Suprapubic skin (tissue), 4 donors: ENCODE results near the gene ZBTB48. TPM values are rescaled to one million over a fixed set of nuclear protein-coding genes. Genes with fewer than 3 reads are reported as not detected.
A peak's percentile ranks its signal among the peaks of the same experiment; 100 is the strongest.
"Not testable (repeated sequence)": the region's sequence is repeated elsewhere in the genome, so short reads cannot be mapped to it uniquely, and the experiment has no call there.

Experiments used
- DNase-seq, 2 donors: peaks; one replicate each; pipeline ENCODE4 v3.0.0-alpha.2; 2019; ENCODE audit warnings: low spot score in 2 of 2
- H3K27ac ChIP-seq: fragments of 200-600 bp; sonication (generic); one replicate; pipeline ENCODE4 v1.5.1; 2019
- H3K27me3 ChIP-seq: fragments of 200-600 bp; sonication (generic); one replicate; pipeline ENCODE4 v1.5.1; 2019
- H3K36me3 ChIP-seq: fragments of 200-600 bp; sonication (generic); one replicate; pipeline ENCODE4 v1.5.1; 2019
- H3K4me1 ChIP-seq: fragments of 200-600 bp; sonication (generic); one replicate; pipeline ENCODE4 v1.5.1; 2019
- H3K4me3 ChIP-seq: fragments of 200-600 bp; sonication (generic); one replicate; pipeline ENCODE4 v1.5.1; 2019; ENCODE audit warnings: mild to moderate bottlenecking
- H3K9me3 ChIP-seq: fragments of 200-600 bp; sonication (generic); one replicate; pipeline ENCODE4 v1.5.1; 2019
- EP300 ChIP-seq: sonication (generic); formaldehyde crosslinking; IDR thresholded peaks from one replicate; pipeline ENCODE4 v1.6.1; 2017; ENCODE audit warnings: antibody characterized with exemption
- POLR2A ChIP-seq, 2 donors: fragments of 450-650 bp; IDR thresholded peaks; one replicate each; pipeline ENCODE4 v1.6.1; 2017; ENCODE audit warnings: antibody characterized with exemption in 2 of 2, mild to moderate bottlenecking in 2 of 2, moderate library complexity in 2 of 2
- POLR2AphosphoS5 ChIP-seq, 3 donors: sonication (generic); formaldehyde crosslinking; IDR thresholded peaks; one replicate each; pipeline ENCODE4 v1.6.1; 2017; ENCODE audit warnings: antibody characterized with exemption in 3 of 3
- WGBS: methylation state at CpG from one replicate; pipeline ENCODE4 v1.1.5; 2018; 5-methylcytosine and 5-hydroxymethylcytosine counted together
- total RNA-seq, 4 donors: library from RNA; depleted of rRNA; stranded (reverse); fragments of >200 nt; gene quantifications; one replicate each; pipeline ENCODE4 v1.1.0, GENCODE V29; 2016
- TF ChIP-seq, protein P1 (sequence below), 2 donors: fragments of 200-600 bp in 1 of 2; fragments of 450-650 bp in 1 of 2; sonication (generic) in 1 of 2; IDR thresholded peaks; one replicate each; pipeline ENCODE4 v1.5.1; 2016 to 2019; ENCODE audit warnings: antibody characterized with exemption in 2 of 2, mild to moderate bottlenecking in 1 of 2, moderate library complexity in 1 of 2

The ZBTB48 gene
- total RNA-seq, 4 donors from 2014 or later = 17.8 to 26.7 (median 21.6) TPM

DNA sequence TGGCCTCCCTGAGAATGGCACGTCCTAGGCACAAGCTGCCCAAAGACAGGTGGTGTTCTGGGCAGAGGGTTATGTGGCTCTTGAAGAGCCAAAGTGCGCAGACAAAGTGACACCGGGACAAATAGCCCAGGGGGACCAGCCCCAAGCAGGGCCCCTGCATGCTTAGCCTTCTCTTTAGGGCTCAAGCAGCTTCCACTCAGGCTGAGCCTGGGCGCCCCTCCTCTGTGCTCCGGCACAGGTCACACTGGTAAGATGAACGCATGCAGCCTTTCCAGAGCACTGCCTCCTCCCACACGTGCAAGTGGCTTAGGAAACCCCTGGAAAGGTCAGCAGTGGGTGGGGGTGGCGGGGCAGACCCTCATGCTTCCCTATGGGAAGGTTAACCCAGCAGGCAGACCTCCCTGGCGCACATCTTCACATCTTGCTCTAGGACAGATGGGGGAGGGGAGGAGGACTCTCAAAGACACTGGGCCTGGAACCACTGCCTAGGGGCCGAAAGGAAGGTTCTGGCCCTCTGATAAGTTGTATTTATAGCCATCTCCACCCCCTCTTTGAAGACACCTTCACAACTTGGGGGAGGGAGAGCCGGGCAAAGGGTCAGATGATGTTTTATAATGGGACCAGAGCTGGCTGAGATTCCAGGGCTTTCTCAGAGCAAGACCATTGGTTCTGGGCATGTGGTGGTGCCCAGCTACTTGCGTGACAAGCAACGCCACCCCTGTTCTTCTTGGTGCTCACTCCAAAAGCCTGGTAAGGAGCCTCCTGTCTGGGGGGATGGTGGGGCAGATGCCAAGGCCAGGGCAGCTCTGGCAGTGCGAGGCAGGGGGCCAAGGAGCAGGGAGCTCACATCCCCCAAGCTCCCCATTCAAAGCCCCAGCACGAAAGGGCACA is 17.3 kb downstream of the ZBTB48 start:
- Histone ChIP-seq H3K36me3 (peaks cover 68% of the 10 kb centered on the region), H3K9me3 (no peaks in the 10 kb centered on the region), H3K4me3 (peak overlapping the region; percentile 98), H3K27me3 (no peaks in the 10 kb centered on the region), H3K4me1 (peaks cover 49% of the 10 kb centered on the region), H3K27ac (peak overlapping the region; percentile 28)
- DNase-seq = no peak
- no peak for TF ChIP-seq POLR2A (IDR thresholded peaks at IDR 0.05)
- TF ChIP-seq, protein P1, sequence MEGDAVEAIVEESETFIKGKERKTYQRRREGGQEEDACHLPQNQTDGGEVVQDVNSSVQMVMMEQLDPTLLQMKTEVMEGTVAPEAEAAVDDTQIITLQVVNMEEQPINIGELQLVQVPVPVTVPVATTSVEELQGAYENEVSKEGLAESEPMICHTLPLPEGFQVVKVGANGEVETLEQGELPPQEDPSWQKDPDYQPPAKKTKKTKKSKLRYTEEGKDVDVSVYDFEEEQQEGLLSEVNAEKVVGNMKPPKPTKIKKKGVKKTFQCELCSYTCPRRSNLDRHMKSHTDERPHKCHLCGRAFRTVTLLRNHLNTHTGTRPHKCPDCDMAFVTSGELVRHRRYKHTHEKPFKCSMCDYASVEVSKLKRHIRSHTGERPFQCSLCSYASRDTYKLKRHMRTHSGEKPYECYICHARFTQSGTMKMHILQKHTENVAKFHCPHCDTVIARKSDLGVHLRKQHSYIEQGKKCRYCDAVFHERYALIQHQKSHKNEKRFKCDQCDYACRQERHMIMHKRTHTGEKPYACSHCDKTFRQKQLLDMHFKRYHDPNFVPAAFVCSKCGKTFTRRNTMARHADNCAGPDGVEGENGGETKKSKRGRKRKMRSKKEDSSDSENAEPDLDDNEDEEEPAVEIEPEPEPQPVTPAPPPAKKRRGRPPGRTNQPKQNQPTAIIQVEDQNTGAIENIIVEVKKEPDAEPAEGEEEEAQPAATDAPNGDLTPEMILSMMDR (IDR thresholded peaks at IDR 0.05) = no peak
- no peak for TF ChIP-seq POLR2AphosphoS5 (IDR thresholded peaks at IDR 0.05)
- no peak for TF ChIP-seq EP300
- WGBS = 63% methylated on average over 12 of the region's 15 CpGs

DNA sequence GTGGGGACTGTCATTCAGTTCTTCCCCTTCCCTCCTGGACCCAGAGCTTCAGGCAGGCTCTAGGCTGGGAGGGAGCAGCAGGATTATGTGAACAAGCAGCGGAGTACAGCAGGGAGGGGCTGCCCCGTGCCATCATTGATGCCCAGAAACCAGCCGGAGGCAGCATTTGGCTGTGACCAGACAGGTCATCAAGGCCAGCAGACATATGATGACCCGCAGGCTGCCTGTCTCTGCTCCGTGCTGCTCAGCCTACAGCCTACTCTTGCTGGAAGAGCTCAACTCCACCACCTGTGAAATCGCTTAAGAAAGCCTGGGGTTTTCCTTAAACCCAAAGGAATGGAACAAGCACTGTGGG is 18.0 kb downstream of the ZBTB48 start:
- H3K36me3 ChIP-seq = peaks cover 62% of the 10 kb centered on the region

DNA sequence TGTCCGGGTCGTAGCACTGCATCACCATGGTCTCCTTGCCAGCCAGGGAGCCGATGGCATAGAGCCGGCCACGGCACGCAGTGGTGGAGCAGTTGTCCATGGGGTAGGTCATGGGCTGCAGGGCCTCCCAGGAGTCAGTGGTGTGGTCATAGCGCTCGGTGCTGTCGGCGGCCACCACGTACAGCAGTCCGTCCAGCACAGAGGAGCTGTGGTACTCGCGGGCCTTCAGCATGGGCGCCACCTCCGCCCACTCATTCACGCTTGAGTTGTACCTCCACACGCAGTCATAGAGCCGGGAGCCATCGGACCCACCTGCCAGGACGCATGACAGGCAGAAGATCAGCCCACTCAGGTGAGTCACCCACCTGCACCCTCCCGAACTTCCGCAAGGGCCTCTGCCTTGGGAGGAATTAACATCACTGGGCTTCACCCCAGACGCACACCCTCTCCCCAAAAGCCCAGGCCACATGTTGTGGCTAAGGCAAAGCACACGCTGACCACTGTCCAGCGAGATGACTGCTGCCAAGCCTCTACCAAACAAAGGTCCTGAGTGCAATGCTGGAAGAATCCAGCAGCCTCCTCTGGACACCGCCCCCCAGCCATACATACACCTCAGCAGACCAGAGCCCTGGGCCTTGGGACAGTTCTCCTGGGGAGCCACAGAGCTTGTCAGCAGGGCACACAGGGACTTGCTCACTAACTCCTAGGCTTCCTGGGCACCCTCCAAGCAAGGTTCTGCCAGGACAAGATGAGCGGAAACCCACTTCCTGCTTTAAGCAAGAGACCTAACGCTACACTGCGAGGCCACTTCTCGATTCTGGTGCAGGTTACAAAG is 19.6 kb downstream of the ZBTB48 start:
- Histone ChIP-seq H3K4me1 (peaks cover 58% of the 10 kb centered on the region), H3K36me3 (peaks cover 46% of the 10 kb centered on the region), H3K27ac (peak overlapping the region; percentile 99), H3K27me3 (no peaks in the 10 kb centered on the region), H3K9me3 (no peaks in the 10 kb centered on the region), H3K4me3 (peak overlapping the region; percentile 98)
- DNase-seq = no peak
- 46% methylated on average over 20 of the region's 31 CpGs for WGBS
- TF ChIP-seq, protein P1 (IDR thresholded peaks at IDR 0.05) = peak in 1 of 2 donors; percentile 13
- no peak for TF ChIP-seq EP300
- TF ChIP-seq POLR2A (IDR thresholded peaks at IDR 0.05) = no peak
- TF ChIP-seq POLR2AphosphoS5 (IDR thresholded peaks at IDR 0.05) = no peak

More for the DNA sequence above, 18.0 kb downstream of the ZBTB48 start:
- H3K4me3 ChIP-seq = peak overlapping the region; percentile 98
- DNase-seq = no peak
- 53% methylated on average over 6 of the region's 6 CpGs for WGBS
- H3K4me1 ChIP-seq = peaks cover 48% of the 10 kb centered on the region
- H3K27ac ChIP-seq = peak overlapping the region; percentile 28
- TF ChIP-seq POLR2A (IDR thresholded peaks at IDR 0.05) (no peak), EP300 (no peak), POLR2AphosphoS5 (IDR thresholded peaks at IDR 0.05) (no peak)
- TF ChIP-seq, protein P1 (IDR thresholded peaks at IDR 0.05) = no peak
- H3K27me3 ChIP-seq = no peaks in the 10 kb centered on the region
- no peaks in the 10 kb centered on the region for H3K9me3 ChIP-seq

DNA sequence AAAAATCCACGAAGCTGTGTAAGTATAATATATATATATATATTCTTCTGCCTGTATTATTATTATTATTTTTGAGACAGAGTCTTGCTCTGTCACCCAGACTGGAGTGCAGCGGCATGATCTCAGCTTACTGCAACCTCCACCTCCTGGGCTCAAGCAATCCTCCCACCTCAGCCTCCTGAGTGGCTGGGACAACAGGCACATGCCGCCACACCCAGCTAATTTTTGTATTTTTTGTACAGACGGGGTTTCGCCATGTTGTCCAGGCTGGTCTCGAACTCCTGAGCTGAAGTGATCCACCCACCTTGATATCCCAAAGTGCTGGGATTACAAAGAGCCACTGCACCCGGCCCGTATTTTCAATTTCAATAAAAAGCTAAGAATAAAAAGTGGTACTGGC is 20.2 kb downstream of the ZBTB48 start:
- peaks cover 39% of the 10 kb centered on the region for H3K36me3 ChIP-seq
- WGBS = 51% methylated on average over 8 of the region's 8 CpGs
- H3K27me3 ChIP-seq, H3K9me3 ChIP-seq, DNase-seq: not testable (repeated sequence)
- peak overlapping the region; percentile 99 for H3K27ac ChIP-seq
- peaks cover 64% of the 10 kb centered on the region for H3K4me1 ChIP-seq
- peak overlapping the region; percentile 98 for H3K4me3 ChIP-seq

DNA sequence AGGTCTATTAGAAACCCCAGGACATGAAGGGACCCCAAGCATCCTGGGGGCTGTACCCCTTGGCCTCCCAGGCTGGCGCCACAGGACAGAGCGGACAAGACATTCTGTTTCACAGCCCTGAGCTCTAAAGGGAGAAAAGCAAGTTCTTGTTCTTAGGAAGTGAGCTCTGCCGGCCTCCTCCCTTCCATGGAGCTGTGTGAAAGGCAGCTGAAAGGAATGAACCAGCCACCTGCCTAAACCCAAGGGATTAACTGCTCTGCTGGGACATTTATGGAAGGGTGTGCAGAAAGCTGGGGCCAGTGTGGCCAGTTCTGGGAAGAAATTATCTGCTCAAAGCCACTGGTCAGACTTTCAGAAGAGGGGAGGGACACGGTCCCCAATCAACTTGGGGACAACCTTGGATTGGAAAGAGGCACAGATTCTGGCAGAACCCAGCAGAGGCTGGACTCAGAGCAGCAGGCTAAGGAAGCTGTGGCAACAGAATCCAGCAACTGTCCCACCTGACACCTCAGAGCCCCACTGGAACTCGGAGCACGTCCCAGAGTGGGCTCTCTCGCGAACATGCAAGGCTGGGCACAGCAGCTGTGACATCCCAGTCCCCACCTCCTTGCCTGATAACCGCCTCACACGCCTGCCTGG is 20.7 kb downstream of the ZBTB48 start:
- DNase-seq = no peak
- H3K27me3 ChIP-seq = no peaks in the 10 kb centered on the region
- peak overlapping the region; percentile 98 for H3K4me3 ChIP-seq
- TF ChIP-seq EP300 (no peak), POLR2AphosphoS5 (IDR thresholded peaks at IDR 0.05) (no peak), POLR2A (IDR thresholded peaks at IDR 0.05) (no peak)
- TF ChIP-seq, protein P1 (IDR thresholded peaks at IDR 0.05) = no peak
- peaks cover 68% of the 10 kb centered on the region for H3K4me1 ChIP-seq
- H3K27ac ChIP-seq = peak overlapping the region; percentile 99
- H3K36me3 ChIP-seq = peaks cover 34% of the 10 kb centered on the region
- WGBS = 45% methylated on average over 3 of the region's 10 CpGs
- no peaks in the 10 kb centered on the region for H3K9me3 ChIP-seq
